Measurements from ENCODE around the gene HPCAL4. TPM values are rescaled to one million over a fixed set of nuclear protein-coding genes. Genes with fewer than 3 reads are reported as not detected.

HPCAL4 gene
- total and polyA plus RNA-seq, 9 of the 15 experiments (the other 6 are each of a cell fraction or from before 2014, with no cell fraction given), result 0.01 to 0.04 (median 0.04) TPM; not detected in 4

GRCh38 chr1:39695016-39695415 is 3.8 kb upstream of the HPCAL4 start:
- no peak for ATAC-seq
- no peak for DNase-seq (ENCODE audit: extremely low read depth in 1 of 4, low spot score in 3 of 4)
- BruUV-seq (replicated peaks), result no TSS peak
- Histone ChIP-seq H3K4me3 (no peak overlapping the region), H3K9me3 (replicated peaks; ENCODE audit: control insufficient read depth, insufficient read depth, low read depth, low read length) (no peaks in the 10 kb centered on the region), H3K79me2 (ENCODE audit: control insufficient read depth, insufficient read depth, low read length) (no peaks in the 10 kb centered on the region), H3K27ac (ENCODE audit: extremely low read depth, low read depth, low read length) (no peak overlapping the region), H3K27me3 (ENCODE audit: control insufficient read depth in 2 of 2, insufficient read depth in 2 of 2, low read length in 2 of 2) (peaks cover 25 to 54% of the 10 kb centered on the region in 2 experiments), H3K9ac (ENCODE audit: insufficient read depth in 1 of 2, low read depth in 2 of 2, low read length in 2 of 2) (no peak overlapping the region), H2AFZ (ENCODE audit: low read depth, low read length) (no peak overlapping the region), H3K4me1 (replicated peaks in 1 of 2; ENCODE audit: control insufficient read depth in 2 of 2, insufficient read depth in 2 of 2, low read length in 2 of 2) (peaks cover 0 to 21% of the 10 kb centered on the region in 2 experiments; a peak in 2 of 5 replicates), H3K9me1 (ENCODE audit: control insufficient read depth, insufficient read depth, low read length) (no peaks in the 10 kb centered on the region), H3K4me2 (ENCODE audit: insufficient read depth, low read length) (no peak overlapping the region), H4K20me1 (replicated peaks; ENCODE audit: control insufficient read depth, insufficient read depth, low read length) (no peaks in the 10 kb centered on the region), H3K36me3 (ENCODE audit: control insufficient read depth, insufficient read depth, low read length) (no peaks in the 10 kb centered on the region)
- no peak for FAIRE-seq
- intact Hi-C loops (cut with micrococcal nuclease) (no loop called here), in situ Hi-C loops (cut with MboI) (no loop called here)
- TF ChIP-seq ZNF583 (CRISPR knock-in tag; IDR thresholded peaks at IDR 0.05) (no peak), KHSRP (IDR thresholded peaks at IDR 0.05) (no peak), ZNF280B (CRISPR knock-in tag; IDR thresholded peaks at IDR 0.05) (no peak)
- POLR2A ChIA-PET, result interaction anchor here (0.9 to 2.3 kb wide), 3 partner anchors 17 to 44 kb away, joined by 3 to 5 read pairs (median 5); partner anchors contain the start of gene PPIE
- CTCF ChIA-PET (ENCODE audit: low intra/inter-chr PET ratio), result no interaction called here
- 0% methylated on average over 1 of the region's 1 CpG for WGBS (ENCODE audit: insufficient coverage, low coverage, missing lambda C conversion rate)

GRCh38 chr1:39694026-39694425 is 2.8 kb upstream of the HPCAL4 start:
- FAIRE-seq, result no peak
- in situ Hi-C loops (cut with MboI), result no loop called here

More at GRCh38 chr1:39694026-39694425, 2.8 kb upstream of the HPCAL4 start:
- Histone ChIP-seq H3K36me3 (ENCODE audit: control insufficient read depth, insufficient read depth, low read length) (no peaks in the 10 kb centered on the region), H3K27me3 (ENCODE audit: control insufficient read depth in 2 of 2, insufficient read depth in 2 of 2, low read length in 2 of 2) (peaks cover 25 to 62% of the 10 kb centered on the region in 2 experiments), H3K9me3 (replicated peaks; ENCODE audit: control insufficient read depth, insufficient read depth, low read depth, low read length) (no peaks in the 10 kb centered on the region), H3K4me3 (no peak overlapping the region), H3K79me2 (ENCODE audit: control insufficient read depth, insufficient read depth, low read length) (no peaks in the 10 kb centered on the region), H2AFZ (ENCODE audit: low read depth, low read length) (no peak overlapping the region), H3K9ac (ENCODE audit: insufficient read depth in 1 of 2, low read depth in 2 of 2, low read length in 2 of 2) (no peak overlapping the region), H3K4me1 (replicated peaks in 1 of 2; ENCODE audit: control insufficient read depth in 2 of 2, insufficient read depth in 2 of 2, low read length in 2 of 2) (peaks cover 0 to 21% of the 10 kb centered on the region in 2 experiments; a peak in 2 of 5 replicates), H3K4me2 (ENCODE audit: insufficient read depth, low read length) (no peak overlapping the region), H3K27ac (ENCODE audit: extremely low read depth, low read depth, low read length) (no peak overlapping the region), H3K9me1 (ENCODE audit: control insufficient read depth, insufficient read depth, low read length) (no peaks in the 10 kb centered on the region), H4K20me1 (replicated peaks; ENCODE audit: control insufficient read depth, insufficient read depth, low read length) (no peaks in the 10 kb centered on the region)
- WGBS (ENCODE audit: insufficient coverage, low coverage, missing lambda C conversion rate), result 0% methylated on average over 1 of the region's 1 CpG
- BruUV-seq (replicated peaks), result no TSS peak
- DNase-seq (ENCODE audit: extremely low read depth in 1 of 4, low spot score in 3 of 4), result no peak
- intact Hi-C loops (cut with micrococcal nuclease), result no loop called here
- no peak for ATAC-seq
- POLR2A ChIA-PET, result interaction anchor here (1.2 to 2.3 kb wide), 3 partner anchors 8 to 45 kb away, joined by 3 to 5 read pairs (median 4); partner anchors contain the start of gene PPIE
- CTCF ChIA-PET (ENCODE audit: low intra/inter-chr PET ratio), result no interaction called here
- no peak for TF ChIP-seq HNRNPLL (IDR thresholded peaks at IDR 0.05; ENCODE audit: low read depth, low read length, poor library complexity, severe bottlenecking)
- 0 out of 2 replicates have a peak, but pooled peaks have one; percentile 24 for TF ChIP-seq PKNOX1 (IDR thresholded peaks at IDR 0.05)
